Measurements from ENCODE around the gene LLGL2.

Gene LLGL2

DNA sequence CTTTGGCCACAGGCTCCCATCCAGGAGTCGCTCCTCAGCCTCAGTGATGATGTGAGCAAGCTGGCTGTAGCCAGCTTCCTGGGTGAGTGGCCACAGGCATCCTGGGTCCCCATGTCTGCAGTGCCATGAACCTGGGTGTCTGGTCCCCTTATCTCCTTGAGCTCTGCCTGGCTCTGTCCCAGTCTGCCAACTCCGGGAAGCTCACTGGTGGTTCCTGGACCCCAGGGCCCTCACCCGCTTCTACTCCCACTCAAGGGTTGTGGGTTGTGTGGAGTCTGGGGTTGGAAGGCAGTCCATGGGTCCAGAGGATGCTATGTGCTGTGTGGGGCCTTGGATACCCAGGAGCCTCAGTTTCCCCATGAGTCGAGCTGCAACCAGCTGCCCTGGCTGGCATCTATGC is 96.0 kb downstream of the LLGL2 start:
- no peak overlapping the region for H3K4me3 ChIP-seq (replicated peaks; ENCODE audit: insufficient read depth, low read length)
- H3K27me3 ChIP-seq (ENCODE audit: insufficient read depth, poor library complexity, severe bottlenecking), result no peaks in the 10 kb centered on the region
- no peak overlapping the region for H3K27ac ChIP-seq (replicated peaks)
- DNase-seq (ENCODE audit: low read depth in 1 of 2, low spot score in 1 of 2), result no peak
- TF ChIP-seq GABPA (IDR thresholded peaks at IDR 0.05; ENCODE audit: low read depth), result no peak
- no peak for TF ChIP-seq REST (IDR thresholded peaks at IDR 0.05; ENCODE audit: insufficient replicate concordance, low read depth)

- no peak overlapping the region for H3K4me3 ChIP-seq (replicated peaks; ENCODE audit: insufficient read depth, low read length)
- H3K27ac ChIP-seq (replicated peaks), result no peak overlapping the region
- no peak for DNase-seq (ENCODE audit: low read depth in 1 of 2, low spot score in 1 of 2)
- H3K27me3 ChIP-seq (ENCODE audit: insufficient read depth, poor library complexity, severe bottlenecking), result no peaks in the 10 kb centered on the region
- no peak for TF ChIP-seq GABPA (IDR thresholded peaks at IDR 0.05; ENCODE audit: low read depth)
- no peak for TF ChIP-seq SPI1 (IDR thresholded peaks at IDR 0.05; ENCODE audit: borderline replicate concordance, low read depth)
- no peak for TF ChIP-seq CTCF (IDR thresholded peaks at IDR 0.05; ENCODE audit: insufficient read depth, low read length)
- TF ChIP-seq POLR2AphosphoS5 (IDR thresholded peaks at IDR 0.05; ENCODE audit: low read depth), result no peak
- TF ChIP-seq REST (IDR thresholded peaks at IDR 0.05; ENCODE audit: insufficient replicate concordance, low read depth), result no peak
These were observed 96.6 kb downstream of the LLGL2 start for GRCh38 chr17:75622076-75622475.

DNA sequence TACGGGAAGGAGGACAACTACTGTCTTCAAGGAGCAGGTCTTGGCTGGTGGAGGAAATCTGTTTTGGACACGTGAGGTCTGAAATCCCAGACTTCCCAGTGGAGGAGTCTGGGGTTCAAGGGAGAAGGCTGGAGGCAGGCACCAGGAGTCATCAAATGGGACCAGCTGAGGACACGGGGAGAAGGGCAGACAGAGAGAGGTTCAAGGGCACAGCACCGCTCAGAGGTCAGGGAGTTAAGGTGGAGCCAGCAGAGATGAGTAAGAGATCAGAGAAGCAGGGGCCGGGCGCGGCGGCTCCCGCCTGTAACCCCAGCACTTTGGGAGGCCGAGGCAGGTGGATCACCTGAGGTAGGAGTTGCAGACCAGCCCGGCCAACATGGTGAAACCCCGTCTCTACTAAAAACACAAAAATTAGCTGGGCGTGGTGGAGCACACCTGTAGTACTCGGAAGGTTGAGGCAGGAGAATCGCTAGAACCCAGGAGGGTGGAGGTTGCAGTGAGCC is 97.3 kb downstream of the LLGL2 start:
- H3K27ac ChIP-seq (replicated peaks), result no peak overlapping the region
- no peak for TF ChIP-seq GABPA (IDR thresholded peaks at IDR 0.05; ENCODE audit: low read depth)
- no peak for TF ChIP-seq SPI1 (IDR thresholded peaks at IDR 0.05; ENCODE audit: borderline replicate concordance, low read depth)
- no peak for TF ChIP-seq CTCF (IDR thresholded peaks at IDR 0.05; ENCODE audit: insufficient read depth, low read length)
- TF ChIP-seq REST (IDR thresholded peaks at IDR 0.05; ENCODE audit: insufficient replicate concordance, low read depth), result no peak
- no peak for TF ChIP-seq POLR2AphosphoS5 (IDR thresholded peaks at IDR 0.05; ENCODE audit: low read depth)

More for the DNA sequence above, 97.3 kb downstream of the LLGL2 start:
- Histone ChIP-seq H3K4me3 (replicated peaks; ENCODE audit: insufficient read depth, low read length) (no peak overlapping the region), H3K27me3 (ENCODE audit: insufficient read depth, poor library complexity, severe bottlenecking) (no peaks in the 10 kb centered on the region)
- no peak for DNase-seq (ENCODE audit: low read depth in 1 of 2, low spot score in 1 of 2)
